ENCODE measurements around the gene PRR16. TPM values are rescaled to one million over a fixed set of nuclear protein-coding genes. Genes with fewer than 3 reads are reported as not detected.

PRR16 gene
- total RNA-seq, 4 donors from 2014 or later = 1.8 to 3.9 (median 2.8) TPM; not detected in 1

DNA sequence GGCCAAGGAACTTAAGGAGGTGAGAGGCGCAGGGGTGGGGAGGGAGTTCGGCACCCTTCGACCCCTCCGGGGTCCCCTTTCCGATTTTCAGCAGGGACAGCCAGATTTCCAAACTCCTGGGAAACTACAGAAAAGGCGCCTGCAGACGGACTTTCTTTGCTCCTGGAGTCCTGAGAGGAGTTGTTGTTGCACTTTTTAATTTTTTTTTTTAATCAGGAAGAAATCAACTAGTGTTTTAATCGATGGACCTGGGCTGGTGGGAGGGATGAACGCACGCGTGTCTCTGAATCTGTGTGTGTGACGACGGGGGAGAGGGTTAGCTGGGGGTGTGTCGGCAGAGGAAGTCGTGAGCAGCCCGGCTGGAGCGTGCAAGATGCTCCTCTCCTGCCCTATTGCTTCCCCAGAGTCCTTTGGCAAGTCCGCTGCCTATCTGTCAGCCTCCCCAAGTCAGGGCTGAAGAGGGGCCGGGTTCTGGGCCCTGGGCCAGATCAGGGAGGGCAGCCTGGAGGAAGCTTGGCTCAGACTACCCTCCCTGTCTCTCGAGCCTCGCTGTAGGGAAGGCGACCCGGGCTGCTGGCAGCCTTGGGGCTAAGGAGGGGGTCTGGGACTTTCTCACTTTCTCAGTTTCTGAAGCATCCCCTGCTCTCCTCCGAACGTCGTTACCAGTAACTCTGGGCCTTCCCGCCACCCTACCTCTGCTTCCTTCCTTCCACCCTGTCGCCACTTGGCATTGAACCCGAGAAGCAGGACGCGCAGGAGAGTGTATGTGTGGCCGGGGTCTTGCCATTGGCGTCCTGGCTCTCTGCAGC, 731 bp downstream of the PRR16 start:
- H3K4me3 ChIP-seq (ENCODE audit: low read depth, poor library complexity, severe bottlenecking) = peak overlapping the region; percentile 54
- 1% methylated on average over 33 of the region's 33 CpGs for WGBS, 2 donors
- TF ChIP-seq, protein P1, sequence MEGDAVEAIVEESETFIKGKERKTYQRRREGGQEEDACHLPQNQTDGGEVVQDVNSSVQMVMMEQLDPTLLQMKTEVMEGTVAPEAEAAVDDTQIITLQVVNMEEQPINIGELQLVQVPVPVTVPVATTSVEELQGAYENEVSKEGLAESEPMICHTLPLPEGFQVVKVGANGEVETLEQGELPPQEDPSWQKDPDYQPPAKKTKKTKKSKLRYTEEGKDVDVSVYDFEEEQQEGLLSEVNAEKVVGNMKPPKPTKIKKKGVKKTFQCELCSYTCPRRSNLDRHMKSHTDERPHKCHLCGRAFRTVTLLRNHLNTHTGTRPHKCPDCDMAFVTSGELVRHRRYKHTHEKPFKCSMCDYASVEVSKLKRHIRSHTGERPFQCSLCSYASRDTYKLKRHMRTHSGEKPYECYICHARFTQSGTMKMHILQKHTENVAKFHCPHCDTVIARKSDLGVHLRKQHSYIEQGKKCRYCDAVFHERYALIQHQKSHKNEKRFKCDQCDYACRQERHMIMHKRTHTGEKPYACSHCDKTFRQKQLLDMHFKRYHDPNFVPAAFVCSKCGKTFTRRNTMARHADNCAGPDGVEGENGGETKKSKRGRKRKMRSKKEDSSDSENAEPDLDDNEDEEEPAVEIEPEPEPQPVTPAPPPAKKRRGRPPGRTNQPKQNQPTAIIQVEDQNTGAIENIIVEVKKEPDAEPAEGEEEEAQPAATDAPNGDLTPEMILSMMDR (IDR thresholded peaks at IDR 0.05) = no peak
- TF ChIP-seq POLR2A (IDR thresholded peaks at IDR 0.05) = no peak
- intact Hi-C loops (cut with DNase I; ENCODE audit: low total_unique reads) = no loop called here
- DNase-seq (ENCODE audit: low spot score in 2 of 2) = peak; percentile 43 to 87

DNA sequence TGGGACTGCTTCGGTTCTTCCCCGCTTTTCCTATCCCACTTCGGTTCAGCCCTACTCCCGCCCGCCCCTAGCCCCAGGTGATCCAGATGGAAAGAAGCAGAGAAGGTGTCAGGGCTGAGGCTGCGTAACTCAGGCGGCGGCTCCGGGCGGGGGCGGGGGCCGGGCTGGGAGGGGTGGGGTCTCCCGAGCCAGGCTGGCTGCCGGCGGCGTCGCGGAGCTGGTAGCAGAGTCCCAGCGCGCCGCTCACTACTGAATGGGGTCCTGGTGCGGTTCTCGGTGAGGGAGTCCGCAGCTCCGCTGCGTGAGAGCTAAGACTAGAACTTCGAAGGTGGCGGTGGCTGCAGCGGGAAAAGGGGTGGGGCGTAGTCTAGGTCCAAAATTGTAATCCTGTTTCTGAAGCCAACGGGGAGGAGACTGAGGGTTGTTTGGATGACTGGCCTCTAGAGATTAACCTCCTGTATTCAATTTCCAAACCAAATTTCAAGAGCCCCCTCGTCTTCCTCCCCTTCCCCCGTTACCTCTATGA, 1.4 kb downstream of the PRR16 start:
- peak overlapping the region; percentile 16 for H3K4me3 ChIP-seq (ENCODE audit: low read depth, poor library complexity, severe bottlenecking)
- peak; percentile 31 to 90 for DNase-seq (ENCODE audit: low spot score in 2 of 2)
- intact Hi-C loops (cut with DNase I; ENCODE audit: low total_unique reads) = no loop called here
- no peak for TF ChIP-seq POLR2A (IDR thresholded peaks at IDR 0.05)
- TF ChIP-seq, protein P1 (IDR thresholded peaks at IDR 0.05) = no peak
- WGBS, 2 donors = 2 to 4% methylated on average over 27 to 33 of the region's 33 CpGs

DNA sequence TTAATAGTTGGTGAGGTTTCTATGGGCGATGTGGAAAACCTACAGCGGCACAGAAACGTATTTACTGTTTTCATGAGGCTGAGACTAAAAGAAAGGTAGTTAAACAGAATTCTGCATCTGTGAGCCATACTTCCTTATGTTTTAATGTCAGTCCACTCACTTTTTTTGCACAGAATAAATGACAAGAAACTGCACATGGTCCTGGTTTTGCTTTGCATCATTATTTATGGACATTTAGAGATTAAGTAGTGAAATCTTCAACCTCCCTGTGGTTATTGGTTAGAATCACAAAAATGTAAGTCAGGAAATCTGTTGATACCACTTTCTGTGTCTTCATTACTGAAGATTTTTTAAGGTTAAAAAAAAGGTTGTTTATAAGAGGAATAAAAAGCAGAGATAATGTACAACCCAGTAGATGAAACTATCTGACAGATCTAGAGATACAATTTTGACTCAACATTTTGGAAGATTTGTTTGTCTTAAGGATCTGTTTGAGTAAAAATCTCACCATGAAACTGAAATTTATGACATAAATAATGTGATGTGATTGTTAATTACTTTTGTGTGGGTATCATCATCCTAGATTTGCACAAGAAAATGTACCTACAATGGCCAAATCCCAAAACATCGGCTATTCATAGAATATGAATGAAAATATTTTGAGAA, 2.4 kb downstream of the PRR16 start:
- 54% methylated on average over 4 of the region's 4 CpGs for WGBS, 2 donors
- TF ChIP-seq, protein P1 (IDR thresholded peaks at IDR 0.05) = no peak
- no peak for TF ChIP-seq POLR2A (IDR thresholded peaks at IDR 0.05)
- H3K4me3 ChIP-seq (ENCODE audit: low read depth, poor library complexity, severe bottlenecking) = no peak overlapping the region
- intact Hi-C loops (cut with DNase I; ENCODE audit: low total_unique reads) = no loop called here
- DNase-seq (ENCODE audit: low spot score in 2 of 2) = no peak

DNA sequence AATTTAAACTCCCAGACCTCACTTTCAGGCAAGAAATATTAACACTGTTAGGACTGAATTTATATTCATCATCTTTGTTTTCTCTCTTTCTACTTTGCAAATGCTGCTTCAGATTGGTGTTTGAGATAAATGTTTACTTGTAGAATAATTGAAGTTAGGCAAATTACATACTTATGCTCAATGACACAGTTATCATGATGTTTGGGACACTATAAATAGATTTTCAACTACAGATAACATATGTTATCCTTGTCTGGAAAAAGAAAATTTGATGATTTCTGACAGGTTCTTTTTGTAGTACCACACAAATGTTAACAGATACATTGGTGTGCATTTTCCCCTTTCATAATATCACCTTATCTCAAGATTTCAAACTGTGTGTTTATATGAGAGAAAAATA, 7.9 kb downstream of the PRR16 start:
- TF ChIP-seq, protein P1 (IDR thresholded peaks at IDR 0.05) = no peak
- TF ChIP-seq POLR2A (IDR thresholded peaks at IDR 0.05) = no peak
- DNase-seq (ENCODE audit: low spot score in 2 of 2) = no peak
- intact Hi-C loops (cut with DNase I; ENCODE audit: low total_unique reads) = no loop called here
- no peak overlapping the region for H3K4me3 ChIP-seq (ENCODE audit: low read depth, poor library complexity, severe bottlenecking)

DNA sequence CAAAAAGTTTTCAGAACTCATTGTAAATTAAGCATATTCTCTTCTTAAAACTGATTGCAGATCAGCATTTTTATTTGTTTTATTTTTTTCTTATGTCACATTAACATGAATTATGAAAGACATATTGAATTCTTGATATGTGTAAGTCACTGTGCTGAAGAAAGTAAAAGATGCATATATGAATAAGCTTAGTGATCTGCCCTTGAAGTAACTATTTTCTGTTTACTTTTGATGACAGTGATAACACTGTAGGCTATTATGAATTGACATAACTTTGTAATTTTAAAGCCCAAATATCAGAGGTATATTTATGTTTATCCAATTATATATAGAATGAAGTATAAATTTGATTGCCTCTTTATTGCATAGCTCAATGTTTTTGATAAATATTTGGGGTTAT, 8.8 kb downstream of the PRR16 start:
- no peak overlapping the region for H3K4me3 ChIP-seq (ENCODE audit: low read depth, poor library complexity, severe bottlenecking)
- TF ChIP-seq, protein P1 (IDR thresholded peaks at IDR 0.05) = no peak
- DNase-seq (ENCODE audit: low spot score in 2 of 2) = no peak
- intact Hi-C loops (cut with DNase I; ENCODE audit: low total_unique reads) = no loop called here

Measured in lower leg skin (tissue), 4 donors.